HepG2 (cell line): Measurements from ENCODE around the gene BTG3. TPM values are rescaled to one million over a fixed set of nuclear protein-coding genes. Genes with fewer than 3 reads are reported as not detected.

Experiments used
- ARHGAP35 ChIP-seq: sonication (generic); formaldehyde crosslinking; IDR thresholded peaks from 2 replicates; pipeline ENCODE4 v1.9.0; 2022; ENCODE audit warnings: mild to moderate bottlenecking, inconsistent platforms, moderate library complexity, missing genetic modification reagents, borderline replicate concordance
- ARNTL ChIP-seq: sonication (generic); formaldehyde crosslinking; IDR thresholded peaks from 2 replicates; pipeline ENCODE4 v1.4.0; 2020; ENCODE audit warnings: mild to moderate bottlenecking, missing genetic modification reagents
- BRF2 ChIP-seq: sonication (generic); formaldehyde crosslinking; IDR thresholded peaks from 2 replicates; pipeline ENCODE4 v1.8.1; 2022; ENCODE audit warnings: mild to moderate bottlenecking, missing genetic modification reagents
- CHD4 ChIP-seq: fragments of 200-600 bp; sonication (generic); IDR thresholded peaks from 2 replicates; pipeline ENCODE4 v1.7.0; 2017; ENCODE audit warnings: mild to moderate bottlenecking, low read length, borderline replicate concordance
- EHMT2 ChIP-seq: fragments of 200-600 bp; sonication (generic); IDR thresholded peaks from 2 replicates; pipeline ENCODE4 v1.7.0; 2017; ENCODE audit warnings: antibody characterized with exemption, low read depth, low read length, borderline replicate concordance
- ETV5 ChIP-seq: IDR thresholded peaks from 2 replicates; pipeline ENCODE4 v1.6.1; 2018; ENCODE audit warnings: missing biosample characterization, missing genetic modification reagents, inconsistent platforms, borderline replicate concordance
- FOXA3 ChIP-seq: IDR thresholded peaks from 2 replicates; pipeline ENCODE4 v1.6.1; 2016; ENCODE audit warnings: missing genetic modification reagents, missing compliant biosample characterization
- HNF4A ChIP-seq: sonication (generic); formaldehyde crosslinking; IDR thresholded peaks from 2 replicates; pipeline ENCODE4 v1.4.0; 2020; ENCODE audit warnings: missing genetic modification reagents
- KAT8 ChIP-seq: IDR thresholded peaks from 2 replicates; pipeline ENCODE4 v1.6.1; 2016; ENCODE audit warnings: missing genetic modification reagents, missing compliant biosample characterization
- KDM2A ChIP-seq: sonication (generic); formaldehyde crosslinking; IDR thresholded peaks from 2 replicates; pipeline ENCODE4 v1.4.0; 2020; ENCODE audit warnings: low read depth, missing genetic modification reagents, borderline replicate concordance
- KLF16 ChIP-seq, 2 experiments: sonication (generic) in 1 of 2; formaldehyde crosslinking in 1 of 2; IDR thresholded peaks; 2 replicates each; pipeline versions ENCODE4 v1.6.1 to v1.8.0; 2016 to 2023; ENCODE audit warnings: missing genetic modification reagents in 2 of 2, missing compliant biosample characterization in 1 of 2
- MAZ ChIP-seq, 2 experiments: sonication (generic) in 1 of 2; formaldehyde crosslinking in 1 of 2; IDR thresholded peaks; 2 replicates each; pipeline versions ENCODE4 v1.5.0 to v1.6.1; 2012 to 2020; ENCODE audit warnings: low read depth in 2 of 2, mild to moderate bottlenecking in 2 of 2, borderline replicate concordance in 1 of 2, improper control_type of control experiment in 1 of 2, low read length in 1 of 2, missing genetic modification reagents in 1 of 2, moderate library complexity in 1 of 2
- MED8 ChIP-seq: sonication (generic); formaldehyde crosslinking; IDR thresholded peaks from 2 replicates; pipeline ENCODE4 v1.8.1; 2023; ENCODE audit warnings: mild to moderate bottlenecking, missing genetic modification reagents; ENCODE audit not compliant: insufficient replicate concordance
- NFIB ChIP-seq: sonication (generic); formaldehyde crosslinking; IDR thresholded peaks from 2 replicates; pipeline ENCODE4 v1.9.0; 2021; ENCODE audit warnings: missing genetic modification reagents, mild to moderate bottlenecking, borderline replicate concordance
- ONECUT2 ChIP-seq: sonication (generic); formaldehyde crosslinking; IDR thresholded peaks from 2 replicates; pipeline ENCODE4 v1.4.0; 2020; ENCODE audit warnings: missing genetic modification reagents
- TFAP4 ChIP-seq: sonication (generic); IDR thresholded peaks from 2 replicates; pipeline ENCODE4 v1.6.1; 2016; ENCODE audit warnings: low read depth, borderline replicate concordance
- YEATS4 ChIP-seq: sonication (generic); formaldehyde crosslinking; IDR thresholded peaks from 2 replicates; pipeline ENCODE4 v1.4.0; 2020; ENCODE audit warnings: missing genetic modification reagents, borderline replicate concordance
- ZBTB37 ChIP-seq: sonication (generic); formaldehyde crosslinking; IDR thresholded peaks from 2 replicates; pipeline ENCODE4 v1.4.0; 2020; ENCODE audit warnings: mild to moderate bottlenecking, missing genetic modification reagents
- ZNF451 ChIP-seq: sonication (generic); formaldehyde crosslinking; IDR thresholded peaks from 2 replicates; pipeline ENCODE4 v1.5.0; 2020; ENCODE audit warnings: mild to moderate bottlenecking, missing genetic modification reagents
- ZNF496 ChIP-seq: sonication (generic); formaldehyde crosslinking; IDR thresholded peaks from 2 replicates; pipeline ENCODE4 v1.8.1; 2023; ENCODE audit warnings: mild to moderate bottlenecking, moderate library complexity, missing genetic modification reagents; ENCODE audit not compliant: insufficient replicate concordance
- ZNF740 ChIP-seq: sonication (generic); formaldehyde crosslinking; IDR thresholded peaks from 2 replicates; pipeline ENCODE4 v1.4.0; 2020; ENCODE audit warnings: missing genetic modification reagents
- polyA plus RNA-seq, 8 experiments: library from polyadenylated mRNA; depleted of rRNA in 3 of 8; stranded (reverse) in 7 of 8; unstranded in 1 of 8; fragments of >200 nt; fragmentation: Illumina TruSeq in 4 of 8; extraction: Trizol in 4 of 8; gene quantifications; 2 replicates each; pipeline versions ENCODE4 v1.2.1 to v1.2.3, GENCODE V29; 2011 to 2016; ENCODE audit warnings: low read depth in 4 of 8, missing spikeins in 1 of 8, mixed read lengths in 1 of 8; ENCODE audit not compliant: insufficient read depth in 1 of 8
- total RNA-seq, 5 experiments: library from RNA; depleted of rRNA; stranded (reverse); fragments of >200 nt; fragmentation: Illumina TruSeq; extraction: Trizol; gene quantifications; 2 replicates each; pipeline ENCODE4 v1.2.3, GENCODE V29; 2016; ENCODE audit warnings: low read depth in 1 of 5
- TF ChIP-seq, protein P1 (sequence below): IDR thresholded peaks from 2 replicates; pipeline ENCODE4 v1.6.1; 2016; ENCODE audit warnings: low read depth
- TF ChIP-seq, protein P2 (sequence below): sonication (generic); formaldehyde crosslinking; IDR thresholded peaks from 2 replicates; pipeline ENCODE4 v1.8.0; 2022; ENCODE audit warnings: mild to moderate bottlenecking, missing genetic modification reagents

The BTG3 gene
- total and polyA plus RNA-seq, 2 of the 13 experiments (the other 11 are each of a cell fraction or from before 2014, with no cell fraction given): 13.9 to 27.4 TPM

DNA sequence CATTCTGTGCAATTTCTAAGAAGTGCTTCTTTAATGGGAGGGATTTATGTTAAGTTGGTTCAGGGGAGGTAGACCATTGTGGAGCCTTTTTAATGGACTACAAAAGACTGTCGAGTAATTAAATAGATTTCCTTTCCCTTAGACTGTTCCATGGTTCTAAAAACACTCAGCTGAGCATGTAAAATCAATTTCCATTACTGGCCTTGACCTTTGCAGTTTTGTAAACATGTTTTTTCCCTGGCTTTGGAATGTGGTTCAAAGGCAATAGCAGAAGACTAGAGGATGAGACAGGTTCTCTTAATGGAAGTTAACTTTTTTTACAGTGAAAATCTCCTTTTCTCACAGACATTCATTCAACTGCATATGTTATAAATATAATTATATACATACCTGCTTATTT lies 37.6 kb upstream of the BTG3 start (continued):
- TF ChIP-seq, protein P1, sequence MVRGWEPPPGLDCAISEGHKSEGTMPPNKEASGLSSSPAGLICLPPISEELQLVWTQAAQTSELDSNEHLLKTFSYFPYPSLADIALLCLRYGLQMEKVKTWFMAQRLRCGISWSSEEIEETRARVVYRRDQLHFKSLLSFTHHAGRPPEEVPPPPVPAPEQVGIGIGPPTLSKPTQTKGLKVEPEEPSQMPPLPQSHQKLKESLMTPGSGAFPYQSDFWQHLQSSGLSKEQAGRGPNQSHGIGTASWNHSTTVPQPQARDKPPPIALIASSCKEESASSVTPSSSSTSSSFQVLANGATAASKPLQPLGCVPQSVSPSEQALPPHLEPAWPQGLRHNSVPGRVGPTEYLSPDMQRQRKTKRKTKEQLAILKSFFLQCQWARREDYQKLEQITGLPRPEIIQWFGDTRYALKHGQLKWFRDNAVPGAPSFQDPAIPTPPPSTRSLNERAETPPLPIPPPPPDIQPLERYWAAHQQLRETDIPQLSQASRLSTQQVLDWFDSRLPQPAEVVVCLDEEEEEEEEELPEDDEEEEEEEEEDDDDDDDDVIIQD (CRISPR knock-in tag): peak; percentile 54; the same call in 1 of the 2 replicates
- no peak for TF ChIP-seq CHD4
- no peak for TF ChIP-seq KAT8 (CRISPR knock-in tag)
- TF ChIP-seq TFAP4: peak; percentile 78
- TF ChIP-seq, protein P2, sequence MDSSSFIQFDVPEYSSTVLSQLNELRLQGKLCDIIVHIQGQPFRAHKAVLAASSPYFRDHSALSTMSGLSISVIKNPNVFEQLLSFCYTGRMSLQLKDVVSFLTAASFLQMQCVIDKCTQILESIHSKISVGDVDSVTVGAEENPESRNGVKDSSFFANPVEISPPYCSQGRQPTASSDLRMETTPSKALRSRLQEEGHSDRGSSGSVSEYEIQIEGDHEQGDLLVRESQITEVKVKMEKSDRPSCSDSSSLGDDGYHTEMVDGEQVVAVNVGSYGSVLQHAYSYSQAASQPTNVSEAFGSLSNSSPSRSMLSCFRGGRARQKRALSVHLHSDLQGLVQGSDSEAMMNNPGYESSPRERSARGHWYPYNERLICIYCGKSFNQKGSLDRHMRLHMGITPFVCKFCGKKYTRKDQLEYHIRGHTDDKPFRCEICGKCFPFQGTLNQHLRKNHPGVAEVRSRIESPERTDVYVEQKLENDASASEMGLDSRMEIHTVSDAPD (CRISPR knock-in tag): no peak
- TF ChIP-seq ARHGAP35 (CRISPR knock-in tag): no peak
- TF ChIP-seq MAZ (IDR thresholded peaks at IDR 0.05; ENCODE audit: borderline replicate concordance, low read depth, low read length): no peak
- no peak for TF ChIP-seq MAZ (CRISPR knock-in tag; IDR thresholded peaks at IDR 0.05; ENCODE audit: low read depth)
- no peak for TF ChIP-seq ZBTB37
- TF ChIP-seq KLF16 (CRISPR knock-in tag; IDR thresholded peaks at IDR 0.05): no peak
- TF ChIP-seq ZNF496 (CRISPR knock-in tag): no peak
- TF ChIP-seq ZNF451: no peak
- no peak for TF ChIP-seq ZNF740 (CRISPR knock-in tag)
- no peak for TF ChIP-seq MED8
- peak; percentile 60 for TF ChIP-seq HNF4A
- peak; percentile 54; the same call in 1 of the 2 replicates for TF ChIP-seq ONECUT2
- no peak for TF ChIP-seq EHMT2
- TF ChIP-seq BRF2 (CRISPR knock-in tag): no peak
- no peak for TF ChIP-seq NFIB (CRISPR knock-in tag)
- no peak for TF ChIP-seq ETV5 (CRISPR knock-in tag)
- peak; percentile 77 for TF ChIP-seq FOXA3 (CRISPR knock-in tag)
- no peak for TF ChIP-seq YEATS4 (CRISPR knock-in tag)
- TF ChIP-seq ARNTL (CRISPR knock-in tag): no peak
- TF ChIP-seq KDM2A (CRISPR knock-in tag): no peak
